PC-9 (cell line): ENCODE measurements around the gene ITGA6. TPM values are rescaled to one million over a fixed set of nuclear protein-coding genes. Genes with fewer than 3 reads are reported as not detected.

Experiments used
- BruUV-seq: library from RNA; stranded (reverse); fragments of 400-500 nt; replicated peaks from 2 replicates; lab custom pipeline; 2021; lab: Mats Ljungman, UMichigan
- CTCF ChIA-PET: fragments of 300-600 bp; sonication (Branson Sonifier 250); formaldehyde crosslinking; loops from one replicate; lab custom pipeline; 2022; ENCODE audit warnings: antibody characterized with exemption; lab: Charles Lee
- POLR2A ChIA-PET: fragments of 300-600 bp; sonication (Branson Sonifier 250); formaldehyde crosslinking; loops from one replicate; lab custom pipeline; 2022; ENCODE audit warnings: antibody characterized with exemption; ENCODE audit not compliant: unreplicated experiment; lab: Charles Lee
- DNase-seq, 2 experiments: peaks; one replicate each; pipeline versions ENCODE4 v3.0.0 to v3.0.0-alpha.2; 2015 to 2022; ENCODE audit warnings: mixed read lengths in 1 of 2
- H2AFZ ChIP-seq: fragments of 200-600 bp; sonication (generic); 2 replicates; pipeline ENCODE4 v1.8.1; 2017; ENCODE audit warnings: antibody characterized with exemption
- H3F3A ChIP-seq: fragments of 200-600 bp; sonication (generic); 2 replicates; pipeline ENCODE4 v1.8.1; 2017; ENCODE audit warnings: antibody characterized with exemption, mild to moderate bottlenecking, low read depth; ENCODE audit not compliant: insufficient read depth
- H3K27ac ChIP-seq: fragments of 200-600 bp; sonication (generic); 2 replicates; pipeline ENCODE4 v1.6.1; 2016; ENCODE audit warnings: mixed run types
- H3K27me3 ChIP-seq: fragments of 200-600 bp; sonication (generic); 2 replicates; pipeline ENCODE4 v1.6.1; 2016; ENCODE audit warnings: low read depth, mixed run types; ENCODE audit not compliant: insufficient read depth
- H3K36me3 ChIP-seq: fragments of 200-600 bp; sonication (generic); 2 replicates; pipeline ENCODE4 v1.6.1; 2016; ENCODE audit warnings: low read depth, mixed run types
- H3K4me1 ChIP-seq: fragments of 200-600 bp; sonication (generic); replicated peaks from 2 replicates; pipeline ENCODE4 v1.6.1; 2016; ENCODE audit warnings: mixed run types; ENCODE audit not compliant: insufficient read depth
- H3K4me2 ChIP-seq: fragments of 200-600 bp; sonication (generic); 2 replicates; pipeline ENCODE4 v1.6.1; 2017; ENCODE audit warnings: mixed run types
- H3K4me3 ChIP-seq: fragments of 200-600 bp; sonication (generic); 2 replicates; pipeline ENCODE4 v1.6.1; 2016; ENCODE audit warnings: mixed run types
- H3K79me2 ChIP-seq: fragments of 200-600 bp; sonication (generic); 2 replicates; pipeline ENCODE4 v1.6.1; 2017; ENCODE audit warnings: low read depth, mixed run types
- H3K9me2 ChIP-seq: fragments of 200-600 bp; sonication (generic); 2 replicates; pipeline ENCODE4 v1.8.1; 2017; ENCODE audit warnings: mild to moderate bottlenecking; ENCODE audit not compliant: insufficient read depth
- H3K9me3 ChIP-seq: fragments of 200-600 bp; sonication (generic); 2 replicates; pipeline ENCODE4 v1.8.1; 2016; ENCODE audit warnings: low read depth; ENCODE audit not compliant: insufficient read depth
- H4K20me1 ChIP-seq: fragments of 200-600 bp; sonication (generic); 2 replicates; pipeline ENCODE4 v1.8.1; 2017; ENCODE audit not compliant: insufficient read depth
- EZH2 ChIP-seq: fragments of 200-600 bp; sonication (generic); IDR thresholded peaks from 2 replicates; pipeline ENCODE4 v1.8.0; 2017; ENCODE audit warnings: antibody characterized with exemption, low read depth
- intact Hi-C: fragments of 100-400 bp; cut with micrococcal nuclease; formaldehyde crosslinking; loops from one replicate; pipeline ENCODE4 v1.10.0; 2022; ENCODE audit not compliant: unreplicated experiment
- total RNA-seq: library from RNA; stranded (reverse); gene quantifications from 2 replicates; pipeline ENCODE4 v1.2.3, GENCODE V29; 2021
- TF ChIP-seq, protein P1 (sequence below): fragments of 200-600 bp; sonication (generic); conservative IDR thresholded peaks from 2 replicates; pipeline ENCODE4 v1.6.1; 2017; ENCODE audit warnings: mixed run types, antibody characterized with exemption, mild to moderate bottlenecking, moderate library complexity

The ITGA6 gene
- total RNA-seq, 1 experiment from 2014 or later: 213 TPM

DNA sequence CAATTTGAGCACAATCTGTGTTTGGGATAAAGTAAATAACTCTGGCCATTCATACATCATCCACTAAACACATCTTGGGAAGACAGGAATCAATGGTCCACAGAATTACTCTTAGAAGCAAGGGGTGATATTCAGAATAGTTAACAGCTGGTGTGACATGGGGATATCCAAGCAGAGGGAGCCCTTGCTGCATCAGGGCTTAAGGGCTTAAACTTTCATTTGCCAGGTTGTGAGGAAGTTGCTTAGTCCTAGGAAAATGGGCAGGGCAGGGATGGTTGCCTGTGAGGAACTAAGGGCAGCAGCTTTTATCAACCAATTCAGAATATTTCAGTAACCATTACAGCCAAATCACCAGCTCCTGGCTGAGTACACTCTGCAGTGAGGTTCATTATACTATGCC, 2.0 kb upstream of the ITGA6 start:
- no peaks in the 10 kb centered on the region for H3K9me3 ChIP-seq
- BruUV-seq: no TSS peak
- peaks cover 30% of the 10 kb centered on the region for H3K79me2 ChIP-seq
- H3F3A ChIP-seq: peaks cover 19% of the 10 kb centered on the region
- no peaks in the 10 kb centered on the region for H4K20me1 ChIP-seq
- H3K4me1 ChIP-seq: peaks cover 24% of the 10 kb centered on the region
- H2AFZ ChIP-seq: no peak overlapping the region
- TF ChIP-seq, protein P1, sequence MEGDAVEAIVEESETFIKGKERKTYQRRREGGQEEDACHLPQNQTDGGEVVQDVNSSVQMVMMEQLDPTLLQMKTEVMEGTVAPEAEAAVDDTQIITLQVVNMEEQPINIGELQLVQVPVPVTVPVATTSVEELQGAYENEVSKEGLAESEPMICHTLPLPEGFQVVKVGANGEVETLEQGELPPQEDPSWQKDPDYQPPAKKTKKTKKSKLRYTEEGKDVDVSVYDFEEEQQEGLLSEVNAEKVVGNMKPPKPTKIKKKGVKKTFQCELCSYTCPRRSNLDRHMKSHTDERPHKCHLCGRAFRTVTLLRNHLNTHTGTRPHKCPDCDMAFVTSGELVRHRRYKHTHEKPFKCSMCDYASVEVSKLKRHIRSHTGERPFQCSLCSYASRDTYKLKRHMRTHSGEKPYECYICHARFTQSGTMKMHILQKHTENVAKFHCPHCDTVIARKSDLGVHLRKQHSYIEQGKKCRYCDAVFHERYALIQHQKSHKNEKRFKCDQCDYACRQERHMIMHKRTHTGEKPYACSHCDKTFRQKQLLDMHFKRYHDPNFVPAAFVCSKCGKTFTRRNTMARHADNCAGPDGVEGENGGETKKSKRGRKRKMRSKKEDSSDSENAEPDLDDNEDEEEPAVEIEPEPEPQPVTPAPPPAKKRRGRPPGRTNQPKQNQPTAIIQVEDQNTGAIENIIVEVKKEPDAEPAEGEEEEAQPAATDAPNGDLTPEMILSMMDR: no peak
- no peak for TF ChIP-seq EZH2
- H3K4me2 ChIP-seq: no peak overlapping the region
- intact Hi-C loops: loop anchor here (10.0 kb wide), 1 partner anchor 1311 kb away; no protein-coding TSS in a partner anchor
- no peak overlapping the region for H3K27ac ChIP-seq
- H3K36me3 ChIP-seq: no peaks in the 10 kb centered on the region
- no peak for DNase-seq
- no peaks in the 10 kb centered on the region for H3K9me2 ChIP-seq
- no peak overlapping the region for H3K4me3 ChIP-seq
- ChIA-PET CTCF (interaction anchor here (0.7 to 1.2 kb wide), 2 partner anchors 36 to 173 kb away, joined by 3 read pairs; no protein-coding TSS in a partner anchor), POLR2A (interaction anchor here (0.6 kb wide), 2 partner anchors 178 to 226 kb away, joined by 8 read pairs; no protein-coding TSS in a partner anchor)
- no peaks in the 10 kb centered on the region for H3K27me3 ChIP-seq

DNA sequence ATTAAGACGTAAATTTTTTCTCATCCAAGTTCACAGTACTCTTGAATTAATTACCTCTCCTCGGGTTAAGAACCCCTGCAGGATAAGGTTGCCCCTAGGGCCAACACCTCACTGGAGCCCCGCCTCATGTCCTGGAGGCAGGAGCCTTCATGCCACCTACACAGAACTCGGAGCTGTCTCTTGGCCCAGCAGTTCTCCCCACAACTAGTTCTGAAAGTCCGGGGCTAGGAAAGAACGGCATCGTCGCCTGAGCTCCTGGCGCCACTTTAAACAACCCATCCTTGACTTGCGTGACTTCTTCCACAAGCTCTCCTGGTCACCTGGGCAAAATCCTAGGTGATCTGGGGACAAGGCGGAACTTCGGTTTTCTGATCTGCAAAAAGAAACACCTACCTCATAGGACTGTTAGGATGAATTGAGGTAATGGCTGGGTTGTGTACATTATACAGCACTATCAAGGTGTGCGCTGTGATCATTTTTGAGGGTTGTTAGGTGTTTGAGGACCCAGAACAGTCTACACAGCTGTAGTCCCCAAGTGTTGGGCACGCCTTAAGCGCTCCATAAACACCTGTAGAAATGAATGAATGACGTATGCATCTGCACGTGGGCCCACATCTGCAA, 641 bp upstream of the ITGA6 start:
- H3K4me3 ChIP-seq: peak overlapping the region; percentile 57

More for the DNA sequence above, 641 bp upstream of the ITGA6 start:
- Histone ChIP-seq H3K4me2 (peak overlapping the region; percentile 73), H3K9me3 (no peaks in the 10 kb centered on the region), H4K20me1 (no peaks in the 10 kb centered on the region), H2AFZ (peak overlapping the region; percentile 92), H3K79me2 (peaks cover 45% of the 10 kb centered on the region), H3K4me1 (peaks cover 38% of the 10 kb centered on the region), H3K27me3 (no peaks in the 10 kb centered on the region), H3K27ac (peak overlapping the region; percentile 52; the same call in 1 of the 2 replicates), H3K9me2 (no peaks in the 10 kb centered on the region), H3K36me3 (no peaks in the 10 kb centered on the region), H3F3A (peaks cover 24% of the 10 kb centered on the region)
- no peak for TF ChIP-seq EZH2
- TF ChIP-seq, protein P1: no peak
- DNase-seq: no peak
- intact Hi-C loops: loop anchor here (1.0 to 10.0 kb wide), 5 partner anchors 39 to 1312 kb away; no protein-coding TSS in a partner anchor
- ChIA-PET POLR2A (interaction anchor here (0.6 to 0.9 kb wide), 7 partner anchors 13 to 247 kb away, joined by 3 to 11 read pairs (median 8); no protein-coding TSS in a partner anchor), CTCF (interaction anchor here (0.6 to 6.9 kb wide), 7 partner anchors 14 to 199 kb away, joined by 4 to 87 read pairs (median 5); no protein-coding TSS in a partner anchor)
- TSS peak; percentile 39 for BruUV-seq
